Measurements from ENCODE around the gene SLC25A53.

Gene SLC25A53

GRCh38 chrX:104172788-104173187, 16.0 kb upstream of the SLC25A53 start:
- ATAC-seq (ENCODE audit: low read depth) (no peak), DNase-seq (ENCODE audit: low spot score) (no peak)
- Histone ChIP-seq H3K4me1 (ENCODE audit: insufficient read depth, poor library complexity, severe bottlenecking) (no peaks in the 10 kb centered on the region), H3K27ac (ENCODE audit: poor library complexity, severe bottlenecking) (no peak overlapping the region), H3K36me3 (ENCODE audit: low read depth) (peaks cover 13% of the 10 kb centered on the region; the same call in 1 of the 2 replicates), H3K9me3 (ENCODE audit: severe bottlenecking) (no peaks in the 10 kb centered on the region), H3K27me3 (ENCODE audit: insufficient read depth, poor library complexity, severe bottlenecking) (no peaks in the 10 kb centered on the region), H3K4me3 (ENCODE audit: severe bottlenecking) (no peak overlapping the region)
- TF ChIP-seq CTCF (IDR thresholded peaks at IDR 0.05; ENCODE audit: poor library complexity, severe bottlenecking), result no peak

- H3K36me3 ChIP-seq (ENCODE audit: low read depth), result peaks cover 13% of the 10 kb centered on the region; the same call in 1 of the 2 replicates
- H3K4me3 ChIP-seq (ENCODE audit: severe bottlenecking), result no peak overlapping the region
- ATAC-seq (ENCODE audit: low read depth) (no peak), DNase-seq (ENCODE audit: low spot score) (no peak)
- H3K9me3 ChIP-seq (ENCODE audit: severe bottlenecking), result no peaks in the 10 kb centered on the region
- H3K4me1 ChIP-seq (ENCODE audit: insufficient read depth, poor library complexity, severe bottlenecking), result no peaks in the 10 kb centered on the region
- no peak for TF ChIP-seq CTCF (IDR thresholded peaks at IDR 0.05; ENCODE audit: poor library complexity, severe bottlenecking)
- no peak overlapping the region for H3K27ac ChIP-seq (ENCODE audit: poor library complexity, severe bottlenecking)
- no peaks in the 10 kb centered on the region for H3K27me3 ChIP-seq (ENCODE audit: insufficient read depth, poor library complexity, severe bottlenecking)
These were observed 15.3 kb upstream of the SLC25A53 start for GRCh38 chrX:104172121-104172520.

GRCh38 chrX:104168127-104168526, 11.3 kb upstream of the SLC25A53 start:
- no peak for TF ChIP-seq CTCF (IDR thresholded peaks at IDR 0.05; ENCODE audit: poor library complexity, severe bottlenecking)
- DNase-seq (ENCODE audit: low spot score), result no peak

GRCh38 chrX:104166735-104167436, 10.1 kb upstream of the SLC25A53 start:
- Histone ChIP-seq H3K27me3 (ENCODE audit: insufficient read depth, poor library complexity, severe bottlenecking) (no peaks in the 10 kb centered on the region), H3K9me3 (ENCODE audit: severe bottlenecking) (no peaks in the 10 kb centered on the region), H3K4me3 (ENCODE audit: severe bottlenecking) (peak overlapping the region; percentile 99), H3K27ac (ENCODE audit: poor library complexity, severe bottlenecking) (peak overlapping the region; percentile 41), H3K4me1 (ENCODE audit: insufficient read depth, poor library complexity, severe bottlenecking) (no peaks in the 10 kb centered on the region), H3K36me3 (ENCODE audit: low read depth) (no peaks in the 10 kb centered on the region)
- ATAC-seq (ENCODE audit: low read depth) (no peak; the same call in 2 of the 3 replicates), DNase-seq (ENCODE audit: low spot score) (no peak)
- TF ChIP-seq CTCF (IDR thresholded peaks at IDR 0.05; ENCODE audit: poor library complexity, severe bottlenecking), result no peak

More at GRCh38 chrX:104168127-104168526, 11.3 kb upstream of the SLC25A53 start:
- ATAC-seq (ENCODE audit: low read depth), result no peak
- no peaks in the 10 kb centered on the region for H3K4me1 ChIP-seq (ENCODE audit: insufficient read depth, poor library complexity, severe bottlenecking)
- H3K4me3 ChIP-seq (ENCODE audit: severe bottlenecking), result no peak overlapping the region
- no peaks in the 10 kb centered on the region for H3K9me3 ChIP-seq (ENCODE audit: severe bottlenecking)
- no peaks in the 10 kb centered on the region for H3K36me3 ChIP-seq (ENCODE audit: low read depth)
- no peaks in the 10 kb centered on the region for H3K27me3 ChIP-seq (ENCODE audit: insufficient read depth, poor library complexity, severe bottlenecking)
- H3K27ac ChIP-seq (ENCODE audit: poor library complexity, severe bottlenecking), result no peak overlapping the region
